Muscle of arm (tissue), 12 donors: ENCODE data around the gene RFX2. TPM values are rescaled to one million over a fixed set of nuclear protein-coding genes. Genes with fewer than 3 reads are reported as not detected.
"Not testable (repeated sequence)": the region's sequence is repeated elsewhere in the genome, so short reads cannot be mapped to it uniquely, and the experiment has no call there.

Experiments
- DNase-seq: peaks from one replicate; pipeline ENCODE4 v3.0.0-alpha.2; 2013
- polyA plus RNA-seq, 12 donors: library from polyadenylated mRNA; unstranded; fragments of 120-200 nt; gene quantifications; one replicate each; pipeline ENCODE4 v1.2.1, GENCODE V29; 2013; ENCODE audit not compliant: insufficient read length in 12 of 12

The RFX2 gene
- polyA plus RNA-seq, 12 donors = 3.9 to 19.9 (median 6.9) TPM; not detected in 1

DNA sequence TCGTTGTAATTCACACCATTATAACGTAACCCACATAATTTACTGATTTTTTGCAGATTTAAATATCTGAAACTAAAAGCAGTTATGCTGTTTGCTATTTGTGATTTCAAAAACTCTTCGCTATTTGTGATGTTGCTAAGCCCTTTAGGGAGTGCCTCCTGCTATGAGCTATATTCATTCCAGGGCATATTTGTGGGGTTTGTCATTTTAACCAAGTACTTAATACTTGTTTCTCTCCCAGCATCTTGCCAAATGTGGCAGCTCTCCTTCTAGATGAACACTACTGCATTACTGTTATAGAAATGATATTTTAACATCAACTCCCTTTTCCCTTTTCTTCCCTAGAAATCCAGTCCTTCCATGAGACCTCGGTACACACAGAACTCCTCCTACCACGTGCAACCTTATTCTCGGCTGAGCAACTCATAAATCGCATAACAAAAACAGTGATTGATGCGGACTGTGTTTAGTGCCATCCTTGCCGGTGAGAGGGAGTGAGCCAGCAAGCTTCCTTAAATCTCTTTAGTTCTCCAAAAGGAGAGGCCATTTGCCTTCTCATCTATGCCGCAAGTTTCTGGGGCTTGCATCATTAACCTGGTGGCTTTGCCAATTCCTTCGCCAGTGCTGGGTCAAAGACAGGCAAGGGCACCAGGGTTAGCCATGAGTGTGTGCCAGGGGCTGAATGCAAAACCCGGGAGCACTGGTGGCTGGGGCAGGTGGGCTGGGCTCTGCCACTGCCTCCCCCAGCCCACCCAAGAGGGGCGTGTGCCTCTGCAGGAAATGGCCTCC is 33.4 kb downstream of the RFX2 start:
- no peak for DNase-seq

GRCh38 chr19:6076291-6076665 is 34.0 kb downstream of the RFX2 start:
- no peak for DNase-seq

GRCh38 chr19:6074709-6075403 is 35.4 kb downstream of the RFX2 start:
- no peak for DNase-seq

DNA sequence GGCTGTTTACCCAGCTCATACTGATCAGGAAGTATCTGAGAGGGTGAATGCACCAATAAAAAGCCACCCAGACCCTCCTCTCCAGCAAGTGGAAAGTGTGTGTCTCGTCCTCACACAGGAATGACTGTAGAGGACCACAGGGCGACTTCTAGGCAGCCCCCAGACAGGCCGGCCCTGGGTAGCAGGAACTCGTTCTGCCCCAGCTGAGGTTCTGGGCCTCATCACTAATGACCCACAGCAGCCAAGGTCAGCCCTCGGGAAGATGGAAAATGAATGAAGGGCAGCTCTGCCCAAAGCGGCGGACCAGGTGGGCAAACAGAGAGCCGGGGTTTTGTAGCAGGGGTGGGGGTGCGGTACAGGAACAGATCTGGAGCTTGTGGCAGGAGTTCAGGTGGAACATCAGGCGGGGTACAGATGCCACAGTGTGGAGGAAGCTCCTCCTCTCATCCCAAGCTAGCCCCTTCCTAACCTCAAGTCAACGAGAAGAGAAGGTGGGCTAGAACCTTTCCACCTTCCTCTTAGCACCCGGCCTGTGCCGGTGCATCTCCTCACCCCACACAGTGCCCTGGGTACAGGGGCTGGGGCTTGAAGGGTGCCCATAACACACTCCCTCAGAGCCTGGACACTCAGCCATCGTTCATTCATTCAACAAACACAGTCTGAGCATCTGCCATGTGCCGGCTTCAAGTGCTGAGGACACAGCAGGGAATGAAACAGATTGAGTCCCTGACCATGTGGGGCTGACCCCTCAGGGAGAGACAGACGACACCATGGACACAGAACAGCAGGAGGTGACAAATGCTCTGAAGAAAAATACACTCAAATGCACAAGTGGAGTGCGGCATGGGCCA is 36.2 kb downstream of the RFX2 start:
- DNase-seq = no peak

DNA sequence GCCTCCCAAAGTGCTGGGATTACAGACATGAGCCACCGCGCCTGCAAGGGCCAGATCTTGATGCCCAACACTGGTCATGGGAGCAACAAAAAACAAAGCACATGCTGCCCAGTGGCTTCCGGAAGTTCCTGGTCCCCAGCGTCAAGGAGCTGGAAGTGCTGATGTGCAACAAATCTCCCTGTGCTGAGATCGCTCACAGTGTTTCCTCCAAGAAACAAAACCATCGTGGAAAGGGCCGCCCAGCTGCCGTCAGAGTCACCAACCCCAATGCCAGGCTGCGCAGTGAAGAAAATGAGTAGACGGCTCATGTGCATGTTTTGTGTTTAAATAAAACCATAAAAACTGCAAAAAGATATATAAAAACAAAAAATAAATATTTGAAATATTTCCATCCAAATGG is 37.1 kb downstream of the RFX2 start:
- not testable (repeated sequence) for DNase-seq

- DNase-seq = no peak
Measured at GRCh38 chr19:6071875-6072274, 38.4 kb downstream of the RFX2 start.

DNA sequence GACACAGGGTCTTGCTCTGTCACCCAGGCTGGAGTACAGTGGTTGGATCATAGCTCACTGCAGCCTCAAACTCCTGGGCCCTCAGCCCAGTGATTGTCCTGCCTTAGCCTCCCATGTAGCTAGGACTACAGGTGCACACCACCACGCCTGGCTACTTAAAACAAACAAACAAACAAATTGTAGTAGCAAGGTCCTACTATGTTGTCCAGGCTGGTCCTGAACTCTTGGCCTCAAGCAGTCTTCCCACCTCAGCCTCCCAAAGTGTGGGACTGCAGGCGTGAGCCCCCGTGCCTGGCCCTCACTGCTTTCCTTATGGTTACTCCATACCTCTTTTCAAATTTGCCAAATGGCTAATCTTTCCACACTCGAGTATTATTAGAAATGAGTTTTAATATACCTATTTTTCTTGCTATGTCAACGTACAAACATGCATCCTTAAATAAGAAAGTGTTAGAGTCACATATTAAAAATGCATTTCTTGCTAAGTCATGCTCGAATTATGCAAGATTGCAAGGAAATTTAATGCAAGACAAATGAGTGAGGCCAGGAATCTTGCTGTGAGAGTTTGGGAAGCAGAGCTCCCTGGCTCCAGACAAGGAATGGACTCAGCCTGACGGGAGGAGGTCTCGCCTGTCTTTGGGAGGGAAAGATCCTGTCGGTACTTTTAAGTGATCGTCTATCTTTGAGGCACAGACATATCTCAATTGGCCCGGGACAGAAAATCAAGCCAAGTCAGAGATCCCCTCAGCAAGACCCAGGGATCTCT is 39.4 kb downstream of the RFX2 start:
- no peak for DNase-seq

GRCh38 chr19:6070207-6070681 is 40.1 kb downstream of the RFX2 start:
- DNase-seq = no peak

GRCh38 chr19:6069268-6069791 is 41.0 kb downstream of the RFX2 start:
- no peak for DNase-seq

- DNase-seq = no peak
Measured at GRCh38 chr19:6068711-6069110, 41.6 kb downstream of the RFX2 start.

DNA sequence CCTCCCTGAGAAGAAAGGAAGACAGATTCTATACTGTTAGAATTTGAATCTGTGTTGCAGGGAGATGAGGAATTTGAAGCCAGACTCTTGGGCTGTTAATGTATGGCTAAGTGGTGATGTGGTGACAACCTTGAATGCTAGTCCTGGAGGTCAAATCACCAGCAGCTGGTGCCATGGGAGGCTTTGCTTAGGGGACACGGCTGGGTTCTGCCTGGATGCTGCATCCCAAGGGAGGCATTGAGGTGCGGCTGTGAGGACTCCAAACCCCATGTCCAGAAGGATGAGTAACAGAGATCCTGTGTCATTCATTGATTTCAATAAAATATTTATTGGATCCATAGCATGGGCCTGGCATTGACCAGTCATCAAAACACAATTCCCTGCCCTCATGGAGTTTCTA is 42.3 kb downstream of the RFX2 start:
- no peak for DNase-seq

DNA sequence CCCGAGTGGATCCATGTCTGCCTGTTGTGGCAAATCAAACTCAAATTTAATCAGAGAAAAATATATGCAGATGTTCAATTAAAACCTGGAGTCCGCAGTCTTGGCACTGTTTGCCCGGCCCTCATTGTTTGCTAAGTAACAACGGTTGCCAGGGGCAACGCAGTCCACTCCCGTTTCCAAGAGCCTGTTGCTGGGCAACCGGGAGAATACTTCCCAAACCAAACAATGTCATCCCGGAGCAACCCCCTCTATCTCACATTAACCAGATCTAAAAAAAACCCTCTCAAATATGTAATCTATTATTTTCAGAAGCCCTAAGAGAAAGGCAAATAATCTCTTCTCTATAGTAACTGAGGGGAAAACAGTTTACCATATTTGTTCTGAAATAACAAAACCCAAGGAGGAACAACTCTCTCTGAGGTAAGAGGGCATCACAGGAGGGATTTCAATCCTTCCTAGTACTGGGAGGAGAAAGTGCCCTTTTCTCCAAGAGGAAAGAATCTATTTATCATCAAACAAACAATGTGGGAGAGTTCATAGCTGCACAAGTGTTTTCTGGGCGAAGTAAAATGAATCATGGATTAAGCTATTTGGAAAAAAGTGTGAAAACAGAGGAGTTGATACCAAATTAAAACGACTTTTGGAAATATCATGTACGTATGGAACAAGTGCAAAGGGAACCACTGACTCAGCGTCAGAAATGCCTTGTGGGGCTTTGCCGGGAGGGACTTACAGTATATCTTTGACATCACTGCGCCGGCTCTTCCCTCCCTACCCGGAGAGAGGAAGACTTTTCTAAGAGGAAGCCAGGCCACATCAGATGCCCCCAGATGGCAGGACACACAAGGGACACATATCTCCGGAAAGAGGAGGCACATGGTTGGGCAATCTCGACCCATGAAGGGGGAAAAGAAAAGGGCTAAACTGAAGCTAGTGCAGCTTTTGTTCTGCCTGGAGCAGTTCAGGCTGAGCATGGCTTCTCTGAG is 43.3 kb downstream of the RFX2 start:
- peak; percentile 97 for DNase-seq

GRCh38 chr19:6065685-6066374 is 44.5 kb downstream of the RFX2 start:
- peak; percentile 52 for DNase-seq

DNA sequence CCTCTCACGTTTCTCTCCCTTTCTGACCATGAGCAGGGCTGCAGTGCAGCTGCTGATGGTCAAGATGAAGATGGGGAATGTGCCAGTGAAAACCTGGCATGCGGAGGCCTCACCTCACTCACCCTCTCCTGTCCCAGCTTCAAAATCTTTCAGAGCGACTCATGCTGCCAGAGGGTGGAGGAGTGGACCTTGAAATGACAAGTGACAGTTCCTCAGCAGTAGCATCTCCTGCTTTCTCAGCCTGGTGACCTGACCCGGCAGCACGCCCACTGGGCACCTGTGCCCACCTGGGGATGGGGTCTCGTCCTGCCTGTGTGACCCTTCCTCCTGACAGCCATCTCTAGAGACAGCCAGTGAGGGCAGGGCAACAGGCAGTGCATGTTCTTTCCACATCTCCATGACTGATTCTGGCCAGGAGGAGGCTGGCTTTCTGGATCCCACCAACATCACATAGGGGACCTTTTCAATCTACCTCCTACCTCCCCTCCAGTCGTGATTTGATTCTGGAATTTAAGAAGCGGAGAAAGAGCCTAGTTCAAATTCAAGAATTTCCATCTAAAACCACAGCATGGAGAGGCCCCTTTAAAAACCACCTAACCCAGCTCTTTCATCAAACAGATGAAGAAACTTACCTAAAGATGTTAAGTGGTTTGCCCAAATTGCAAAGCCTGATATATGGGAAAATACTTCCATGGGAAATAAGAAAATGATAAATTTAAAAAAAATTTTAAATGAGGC is 45.8 kb downstream of the RFX2 start:
- no peak for DNase-seq

DNA sequence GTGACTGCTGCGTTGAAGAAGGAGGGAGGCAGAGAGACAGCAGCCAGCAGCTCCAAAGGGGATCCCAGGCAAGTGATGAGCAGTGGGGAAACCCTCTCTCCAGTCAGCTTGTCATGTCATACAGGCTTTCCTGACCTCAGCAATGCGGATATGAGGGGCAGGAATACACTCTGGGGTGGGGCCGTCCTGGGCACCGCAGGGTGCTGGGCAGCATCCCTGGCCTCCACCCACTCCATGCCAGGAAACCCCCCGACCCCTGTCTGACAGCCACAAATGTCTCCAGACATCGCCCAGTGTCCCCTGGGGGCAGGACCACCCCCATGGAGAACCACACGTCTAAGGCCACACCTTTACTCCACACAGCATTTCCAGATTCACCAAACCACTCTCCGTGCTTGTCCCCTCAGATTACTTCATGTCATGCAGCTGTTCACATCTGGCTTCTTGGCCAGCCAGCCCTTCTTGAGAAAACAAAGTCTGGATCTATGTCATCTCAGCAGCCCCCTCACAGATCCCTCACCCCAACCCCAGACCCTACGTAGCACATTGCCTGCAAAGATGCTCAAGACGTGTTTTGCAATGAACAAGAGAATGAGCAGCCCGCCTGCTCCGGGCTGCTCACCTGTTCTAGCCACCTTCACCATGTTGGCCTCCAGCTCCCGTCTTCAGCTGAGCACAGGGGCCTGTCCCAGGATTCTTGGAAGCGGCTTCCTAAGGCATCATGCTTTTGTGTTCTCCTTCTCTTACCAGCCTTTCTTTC is 46.5 kb downstream of the RFX2 start:
- no peak for DNase-seq

- DNase-seq = no peak
Measured at GRCh38 chr19:6062961-6063575, 47.2 kb downstream of the RFX2 start.

DNA sequence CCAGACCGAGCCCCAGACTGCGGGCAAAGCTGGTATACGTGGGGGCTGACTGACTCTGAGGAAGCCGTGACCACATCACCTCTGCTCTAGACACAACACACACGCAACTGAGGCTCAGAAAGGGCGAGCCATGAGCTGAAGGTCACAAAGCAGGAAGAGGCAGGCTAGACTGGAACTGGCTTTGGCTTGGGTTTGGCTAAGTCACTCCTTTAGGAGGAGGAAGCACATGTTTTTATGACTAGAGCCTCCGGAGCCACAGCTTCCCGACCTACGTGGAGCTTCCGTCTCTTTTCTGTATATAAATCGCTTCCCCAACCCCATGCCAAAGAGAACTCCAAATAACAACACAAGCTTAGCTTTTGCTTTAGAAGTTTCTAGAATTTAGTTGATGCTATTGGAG is 48.0 kb downstream of the RFX2 start:
- no peak for DNase-seq
